ENCODE measurements around the gene UHRF2.

UHRF2 gene

DNA sequence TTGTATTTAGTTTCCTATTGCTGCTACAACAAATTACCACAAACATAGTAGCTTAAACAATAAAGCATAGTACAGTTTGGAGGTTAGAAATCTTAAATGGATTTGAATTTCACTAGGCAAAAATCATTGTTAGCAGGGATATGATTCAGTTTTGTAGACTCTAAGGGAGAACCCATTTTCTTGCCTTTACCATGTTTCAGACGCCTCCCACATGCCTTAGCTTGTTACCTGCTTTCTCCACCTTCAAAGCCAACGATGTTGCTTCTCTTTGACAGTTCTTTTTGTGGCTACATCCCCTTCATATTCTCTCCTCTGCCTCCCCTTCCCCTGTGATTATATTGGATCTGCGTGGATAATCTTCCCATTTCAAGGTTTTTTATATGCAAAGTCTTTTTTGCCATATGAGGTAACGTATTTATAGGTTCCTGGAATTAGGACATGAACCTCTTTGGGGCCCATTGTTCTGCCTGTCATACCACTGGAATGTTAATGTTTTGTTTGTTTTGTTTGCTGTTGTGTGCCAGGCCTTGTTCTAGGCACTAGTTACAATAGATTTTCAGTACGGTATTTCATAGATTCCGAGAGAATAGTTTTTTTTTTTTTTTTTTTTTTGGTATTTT is 54.1 kb downstream of the UHRF2 start:
- Histone ChIP-seq H3K9me2 (replicated peaks; ENCODE audit: low read depth, low read length) (no peaks in the 10 kb centered on the region), H2AFZ (ENCODE audit: low read length) (no peak overlapping the region), H3K79me2 (ENCODE audit: insufficient read depth, low read length) (peaks cover 64% of the 10 kb centered on the region), H4K20me1 (ENCODE audit: insufficient read depth, low read length, poor library complexity, severe bottlenecking) (no peaks in the 10 kb centered on the region), H3F3A (ENCODE audit: low read depth) (no peaks in the 10 kb centered on the region), H3K36me3 (ENCODE audit: insufficient read depth, low read length) (peaks cover 68% of the 10 kb centered on the region; the same call in 1 of the 2 replicates), H3K9me3 (ENCODE audit: insufficient read depth, low read depth, low read length) (no peaks in the 10 kb centered on the region), H3K9ac (ENCODE audit: low read depth, low read length, poor library complexity, severe bottlenecking) (no peak overlapping the region), H3K4me2 (ENCODE audit: low read depth, low read length, poor library complexity, severe bottlenecking) (no peak overlapping the region), H3K27me3 (ENCODE audit: insufficient read depth, low read length, poor library complexity, severe bottlenecking) (no peaks in the 10 kb centered on the region), H3K4me1 (ENCODE audit: insufficient read depth, low read length, poor library complexity, severe bottlenecking) (no peaks in the 10 kb centered on the region), H3K4me3 (ENCODE audit: low read length, poor library complexity, severe bottlenecking) (no peak overlapping the region)
- TF ChIP-seq, protein P1, sequence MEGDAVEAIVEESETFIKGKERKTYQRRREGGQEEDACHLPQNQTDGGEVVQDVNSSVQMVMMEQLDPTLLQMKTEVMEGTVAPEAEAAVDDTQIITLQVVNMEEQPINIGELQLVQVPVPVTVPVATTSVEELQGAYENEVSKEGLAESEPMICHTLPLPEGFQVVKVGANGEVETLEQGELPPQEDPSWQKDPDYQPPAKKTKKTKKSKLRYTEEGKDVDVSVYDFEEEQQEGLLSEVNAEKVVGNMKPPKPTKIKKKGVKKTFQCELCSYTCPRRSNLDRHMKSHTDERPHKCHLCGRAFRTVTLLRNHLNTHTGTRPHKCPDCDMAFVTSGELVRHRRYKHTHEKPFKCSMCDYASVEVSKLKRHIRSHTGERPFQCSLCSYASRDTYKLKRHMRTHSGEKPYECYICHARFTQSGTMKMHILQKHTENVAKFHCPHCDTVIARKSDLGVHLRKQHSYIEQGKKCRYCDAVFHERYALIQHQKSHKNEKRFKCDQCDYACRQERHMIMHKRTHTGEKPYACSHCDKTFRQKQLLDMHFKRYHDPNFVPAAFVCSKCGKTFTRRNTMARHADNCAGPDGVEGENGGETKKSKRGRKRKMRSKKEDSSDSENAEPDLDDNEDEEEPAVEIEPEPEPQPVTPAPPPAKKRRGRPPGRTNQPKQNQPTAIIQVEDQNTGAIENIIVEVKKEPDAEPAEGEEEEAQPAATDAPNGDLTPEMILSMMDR (conservative IDR thresholded peaks at IDR 0.05; ENCODE audit: low read length), result no peak
- no peak for TF ChIP-seq EZH2phosphoT487 (IDR thresholded peaks at IDR 0.05; ENCODE audit: borderline replicate concordance)

- Histone ChIP-seq H3K27me3 (ENCODE audit: insufficient read depth, low read length, poor library complexity, severe bottlenecking) (no peaks in the 10 kb centered on the region), H3K9me2 (replicated peaks; ENCODE audit: low read depth, low read length) (no peaks in the 10 kb centered on the region), H3K4me1 (ENCODE audit: insufficient read depth, low read length, poor library complexity, severe bottlenecking) (no peaks in the 10 kb centered on the region), H4K20me1 (ENCODE audit: insufficient read depth, low read length, poor library complexity, severe bottlenecking) (no peaks in the 10 kb centered on the region), H3K4me2 (ENCODE audit: low read depth, low read length, poor library complexity, severe bottlenecking) (no peak overlapping the region), H3K36me3 (ENCODE audit: insufficient read depth, low read length) (peaks cover 48% of the 10 kb centered on the region; the same call in 1 of the 2 replicates), H3K79me2 (ENCODE audit: insufficient read depth, low read length) (peaks cover 50% of the 10 kb centered on the region; the same call in 1 of the 2 replicates), H3K4me3 (ENCODE audit: low read length, poor library complexity, severe bottlenecking) (no peak overlapping the region), H3K9me3 (ENCODE audit: insufficient read depth, low read depth, low read length) (no peaks in the 10 kb centered on the region), H2AFZ (ENCODE audit: low read length) (no peak overlapping the region), H3K9ac (ENCODE audit: low read depth, low read length, poor library complexity, severe bottlenecking) (no peak overlapping the region), H3F3A (ENCODE audit: low read depth) (no peaks in the 10 kb centered on the region)
- TF ChIP-seq EZH2phosphoT487 (IDR thresholded peaks at IDR 0.05; ENCODE audit: borderline replicate concordance), result no peak
- TF ChIP-seq, protein P1 (conservative IDR thresholded peaks at IDR 0.05; ENCODE audit: low read length), result no peak
Observed at GRCh38 chr9:6471231-6471850, 58.3 kb downstream of the UHRF2 start.

- Histone ChIP-seq H2AFZ (ENCODE audit: low read length) (no peak overlapping the region), H3K4me2 (ENCODE audit: low read depth, low read length, poor library complexity, severe bottlenecking) (no peak overlapping the region), H3F3A (ENCODE audit: low read depth) (no peaks in the 10 kb centered on the region), H3K4me3 (ENCODE audit: low read length, poor library complexity, severe bottlenecking) (no peak overlapping the region), H3K79me2 (ENCODE audit: insufficient read depth, low read length) (peaks cover 34% of the 10 kb centered on the region; the same call in 1 of the 2 replicates), H3K9me3 (ENCODE audit: insufficient read depth, low read depth, low read length) (no peaks in the 10 kb centered on the region), H3K9ac (ENCODE audit: low read depth, low read length, poor library complexity, severe bottlenecking) (no peak overlapping the region), H3K9me2 (replicated peaks; ENCODE audit: low read depth, low read length) (no peaks in the 10 kb centered on the region), H3K4me1 (ENCODE audit: insufficient read depth, low read length, poor library complexity, severe bottlenecking) (no peaks in the 10 kb centered on the region), H3K27me3 (ENCODE audit: insufficient read depth, low read length, poor library complexity, severe bottlenecking) (no peaks in the 10 kb centered on the region), H3K36me3 (ENCODE audit: insufficient read depth, low read length) (peaks cover 44% of the 10 kb centered on the region; the same call in 1 of the 2 replicates), H4K20me1 (ENCODE audit: insufficient read depth, low read length, poor library complexity, severe bottlenecking) (no peaks in the 10 kb centered on the region)
- TF ChIP-seq, protein P1 (conservative IDR thresholded peaks at IDR 0.05; ENCODE audit: low read length), result no peak
- TF ChIP-seq EZH2phosphoT487 (IDR thresholded peaks at IDR 0.05; ENCODE audit: borderline replicate concordance), result no peak
Observed at GRCh38 chr9:6473151-6473550, 60.2 kb downstream of the UHRF2 start.
